Endothelial cell of hepatic sinusoid (primary cell): ENCODE measurements around the gene PRDM12.

Experiments
- in situ Hi-C: cut with HindIII; loops from 2 replicates; pipeline ENCODE4 v1.10.0; 2017; ENCODE audit warnings: low sequenced_read_pairs

Gene PRDM12

DNA sequence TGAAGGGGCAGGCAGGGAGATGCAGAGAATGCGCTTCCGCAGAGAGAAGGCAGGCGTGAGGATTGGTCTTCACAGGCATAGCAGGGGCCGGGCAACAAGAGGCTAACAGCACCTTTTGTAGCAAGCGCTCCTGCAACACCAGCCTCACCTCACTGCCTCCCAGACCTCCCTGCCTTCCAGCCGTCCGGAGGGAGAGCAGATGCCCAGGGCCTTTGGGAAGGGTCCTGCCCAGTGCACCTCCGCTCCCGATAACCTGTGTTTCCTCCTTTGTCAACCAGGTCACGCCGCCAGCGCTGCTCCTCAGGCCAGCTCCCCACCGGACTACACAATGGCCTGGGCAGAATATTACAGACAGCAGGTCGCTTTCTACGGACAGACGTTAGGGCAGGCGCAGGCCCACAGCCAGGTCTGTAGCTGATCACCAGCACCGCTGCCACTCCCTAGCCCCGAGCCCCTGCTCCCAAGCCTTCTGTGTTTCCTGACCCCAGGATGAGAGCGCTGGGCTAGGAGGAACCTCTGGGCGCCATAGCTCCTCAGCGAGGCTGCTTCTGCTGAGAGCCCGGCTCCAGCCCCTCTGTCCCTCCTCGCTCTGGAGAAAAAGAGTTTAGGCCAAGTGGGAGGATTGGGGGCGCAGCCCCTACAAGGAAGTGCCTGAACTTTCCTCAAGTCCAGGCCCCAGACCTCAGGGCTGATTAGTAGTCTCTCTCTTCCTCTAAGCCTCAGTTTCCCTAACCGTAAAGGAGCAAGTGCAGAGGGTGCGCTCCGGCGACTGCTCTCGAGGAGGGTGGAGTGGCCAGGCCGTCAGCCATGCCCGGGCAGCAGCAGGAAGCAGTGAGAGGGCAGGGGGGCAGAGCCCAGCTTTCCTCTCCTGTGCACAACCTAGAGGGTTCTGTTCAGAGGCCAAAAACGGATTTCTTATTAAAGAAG is 28.4 kb upstream of the PRDM12 start:
- in situ Hi-C loops = no loop called here

DNA sequence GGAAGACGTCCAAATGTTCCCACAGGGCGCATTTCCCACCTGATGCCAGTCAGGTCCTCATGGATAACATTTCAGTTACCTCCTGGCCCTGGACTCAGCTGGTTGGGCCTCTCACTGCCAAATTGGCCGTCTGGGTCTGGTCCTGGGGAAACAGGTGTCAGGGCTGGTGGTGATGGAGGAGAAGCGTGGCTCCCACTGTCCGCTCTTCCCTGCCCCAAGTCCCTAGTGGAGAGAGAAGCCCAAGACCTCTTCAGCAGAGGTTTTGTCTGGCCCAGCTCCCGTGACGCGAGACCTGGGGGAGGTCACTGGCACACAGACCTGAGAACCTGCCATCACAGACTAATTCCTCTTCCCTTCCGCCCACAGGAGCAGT is 27.8 kb upstream of the PRDM12 start:
- in situ Hi-C loops = no loop called here

DNA sequence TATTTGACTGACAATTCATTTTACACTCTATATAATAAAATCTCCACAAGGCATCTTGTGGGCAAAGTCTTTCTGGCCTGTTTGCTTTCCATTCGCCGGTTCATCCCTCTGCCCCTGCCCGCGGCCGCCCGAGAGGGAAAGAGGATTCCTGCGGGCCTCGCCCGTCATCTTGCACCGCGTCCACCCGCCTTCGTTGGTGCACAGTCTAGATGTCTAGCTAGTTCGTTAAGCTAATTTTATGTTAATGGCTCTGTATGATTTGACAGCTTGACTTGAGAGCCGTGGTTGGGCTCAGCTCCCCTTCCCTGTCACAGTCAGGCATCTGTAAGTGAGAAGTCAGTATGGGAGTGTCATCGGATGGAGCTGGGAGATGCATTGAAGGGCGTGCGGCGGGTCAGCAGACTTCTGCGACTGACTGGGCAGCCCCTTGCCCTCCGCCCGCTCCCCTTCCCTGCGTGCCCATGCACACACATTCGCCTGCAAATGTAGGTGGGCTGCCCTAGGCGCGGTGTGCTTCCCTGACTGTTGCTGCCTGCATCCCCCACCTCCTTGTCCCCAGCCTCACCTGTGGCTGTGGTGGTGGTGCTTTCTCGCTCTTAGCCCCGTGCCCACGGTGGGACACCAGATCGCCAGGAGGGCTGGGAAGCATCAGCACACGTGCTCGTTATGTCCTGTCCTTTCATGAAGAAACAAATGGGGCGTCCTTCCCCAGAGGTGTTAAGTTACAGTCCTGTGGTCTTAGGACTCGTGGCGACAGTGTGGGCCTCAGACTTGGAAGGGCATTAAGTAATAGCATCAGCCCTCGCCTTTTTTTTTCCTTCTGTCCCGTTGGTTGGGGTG is 25.9 kb upstream of the PRDM12 start:
- in situ Hi-C loops = no loop called here

DNA sequence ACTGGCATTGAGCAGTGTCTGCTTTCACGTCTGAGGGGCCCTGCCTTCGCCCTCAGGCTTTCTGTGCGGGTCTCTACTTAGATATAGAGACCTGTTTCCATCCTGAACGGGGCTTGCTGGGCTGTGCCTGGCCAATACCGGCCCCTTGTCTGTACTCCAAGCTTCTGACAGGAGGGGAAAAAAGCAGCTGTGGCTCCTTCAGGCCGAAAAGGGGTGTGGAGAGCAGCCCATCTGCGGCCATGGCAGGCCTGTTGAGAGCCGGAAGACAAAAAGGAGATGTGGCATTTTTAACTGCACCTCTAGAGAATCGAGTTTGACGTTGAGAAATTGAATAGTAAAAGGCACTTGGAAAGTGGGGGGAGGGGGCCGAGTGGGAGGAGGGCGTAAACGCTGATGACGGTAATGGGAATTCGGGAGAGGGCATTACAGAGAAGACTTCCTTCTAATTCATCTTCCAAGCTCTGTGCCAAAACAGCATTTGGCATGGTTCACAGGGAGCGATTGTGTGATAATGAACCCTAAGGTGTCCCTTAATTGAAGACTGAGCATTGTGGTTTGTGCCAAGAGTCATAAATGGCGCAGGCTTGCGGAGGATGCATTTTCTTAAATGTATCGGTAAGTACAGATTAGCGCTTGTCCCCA is 25.1 kb upstream of the PRDM12 start:
- in situ Hi-C loops = no loop called here

DNA sequence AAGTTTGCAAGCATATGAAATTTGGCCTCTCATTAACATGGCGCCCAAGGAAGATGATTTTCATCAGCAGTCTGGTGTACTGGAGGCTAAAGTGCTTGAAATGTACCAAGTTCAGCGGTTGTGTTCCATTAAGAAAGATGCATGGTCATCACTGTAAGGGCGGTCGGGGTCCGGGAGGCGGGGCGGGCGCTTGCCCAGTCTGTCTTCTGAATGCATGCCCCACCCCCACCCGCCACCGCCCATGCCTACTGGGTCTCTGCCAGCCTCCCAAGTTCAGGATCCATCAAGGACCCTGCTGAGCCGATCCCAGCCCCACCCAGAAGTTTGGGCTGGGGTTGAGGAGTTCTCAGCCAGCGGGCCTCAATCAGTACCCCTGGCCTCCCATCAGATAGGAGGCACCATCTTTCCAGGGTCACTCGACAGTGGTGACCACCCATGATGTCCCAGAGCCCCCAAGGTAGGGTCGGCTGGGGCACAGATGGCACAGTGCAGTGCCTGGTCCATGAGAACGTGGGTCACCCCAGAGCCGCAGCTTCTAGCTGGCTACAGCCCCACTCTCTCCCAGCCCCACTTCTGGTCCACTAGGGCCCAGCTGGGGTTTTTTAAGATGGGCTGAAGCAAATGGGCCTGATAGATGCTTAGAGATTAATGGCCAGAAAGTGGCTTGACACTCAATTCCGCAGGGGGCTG is 24.4 kb upstream of the PRDM12 start:
- in situ Hi-C loops = no loop called here

DNA sequence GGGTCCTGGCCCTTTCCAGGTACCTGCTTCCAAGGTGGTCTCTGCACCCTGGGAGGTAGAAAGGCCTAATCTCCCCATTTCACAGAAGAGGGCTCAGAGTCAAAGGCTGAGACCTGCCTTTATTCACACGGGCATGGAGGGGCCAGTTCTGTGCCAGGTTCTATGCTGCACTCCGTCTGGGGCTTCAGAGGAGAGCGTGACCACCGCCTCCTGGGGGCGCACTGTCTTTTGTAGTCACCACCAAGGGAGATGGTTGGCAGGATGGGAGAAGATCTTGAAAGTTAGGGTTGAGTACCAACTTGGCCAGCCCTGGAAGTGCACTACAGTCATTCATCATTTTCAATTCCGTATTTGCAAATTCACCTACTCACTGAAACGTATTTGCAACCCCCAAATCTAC is 23.7 kb upstream of the PRDM12 start:
- in situ Hi-C loops = no loop called here

DNA sequence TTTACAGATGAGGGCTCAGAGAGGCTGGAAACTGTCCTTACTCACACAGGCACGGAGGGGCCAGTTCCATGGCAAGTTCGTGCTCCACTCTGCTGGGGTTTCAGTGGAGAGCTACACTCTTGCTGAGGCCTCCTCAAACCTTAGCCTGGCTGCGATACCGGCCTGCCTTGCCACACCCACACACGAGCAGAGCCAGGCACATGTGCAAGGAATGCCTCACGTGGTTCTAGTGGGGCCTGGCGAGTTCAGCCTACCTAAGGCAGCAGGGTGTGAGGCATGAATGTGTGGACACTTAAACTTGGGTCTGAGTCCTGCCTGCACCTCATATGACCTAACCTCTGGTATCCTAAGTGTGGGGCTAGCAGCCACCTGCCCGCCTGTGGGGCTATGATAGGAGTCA is 21.5 kb upstream of the PRDM12 start:
- in situ Hi-C loops = no loop called here

DNA sequence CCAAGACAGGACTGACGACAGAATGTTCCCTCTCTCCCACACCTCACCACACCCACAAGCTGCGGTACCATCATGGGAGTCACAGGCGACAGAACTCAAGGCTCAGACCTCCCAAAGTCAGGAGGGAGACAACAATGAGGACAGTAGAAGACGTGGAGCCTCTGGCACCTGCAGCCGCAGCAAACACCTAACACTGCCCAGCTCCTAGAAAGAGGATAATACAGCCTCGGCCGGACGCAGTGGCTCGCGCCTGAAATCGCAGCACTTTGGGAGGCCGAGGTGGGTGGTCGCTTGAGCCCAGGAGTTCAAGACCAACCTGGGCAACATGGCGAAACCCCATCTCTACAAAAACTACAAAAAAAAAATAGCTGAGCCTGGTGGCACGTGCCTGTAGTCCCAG is 13.2 kb upstream of the PRDM12 start:
- in situ Hi-C loops = no loop called here

DNA sequence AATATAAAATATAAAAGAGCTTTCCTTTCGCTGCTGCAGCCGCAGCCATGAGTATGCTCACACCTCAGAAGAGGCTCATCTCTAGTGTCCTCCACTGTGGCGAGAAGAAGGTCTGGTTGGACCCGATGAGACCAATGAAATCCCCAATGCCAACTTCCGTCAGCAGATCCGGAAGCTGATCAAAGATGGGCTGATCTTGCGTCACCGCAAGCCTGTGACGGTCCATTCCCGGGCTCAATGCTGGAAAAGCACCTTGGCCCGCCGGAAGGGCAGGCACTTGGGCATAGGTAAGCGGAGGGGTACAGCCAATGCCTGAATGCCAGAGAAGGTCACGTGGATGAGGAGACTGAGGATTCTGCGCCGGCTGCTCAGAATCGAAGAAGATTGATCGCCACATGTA is 12.6 kb upstream of the PRDM12 start:
- in situ Hi-C loops = no loop called here

DNA sequence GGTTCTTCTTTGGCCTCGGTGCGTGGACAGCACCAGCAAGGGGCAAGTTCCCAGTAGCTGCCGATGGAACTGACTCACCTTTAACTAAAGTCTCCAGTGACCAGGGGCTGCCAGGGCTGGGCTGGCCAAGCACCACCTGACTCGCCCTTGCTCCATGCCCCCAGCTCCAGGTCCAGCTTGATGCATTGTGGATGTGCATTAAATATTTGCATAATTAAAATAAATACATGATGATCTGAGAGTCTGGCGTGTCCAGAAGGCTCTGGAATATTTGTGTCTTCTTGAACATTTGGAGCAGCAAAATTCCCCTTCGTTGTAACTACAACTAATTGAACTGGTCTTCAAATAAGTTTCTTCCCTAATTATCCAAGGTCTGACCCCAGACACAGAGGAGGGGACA is 9.5 kb upstream of the PRDM12 start:
- in situ Hi-C loops = no loop called here

DNA sequence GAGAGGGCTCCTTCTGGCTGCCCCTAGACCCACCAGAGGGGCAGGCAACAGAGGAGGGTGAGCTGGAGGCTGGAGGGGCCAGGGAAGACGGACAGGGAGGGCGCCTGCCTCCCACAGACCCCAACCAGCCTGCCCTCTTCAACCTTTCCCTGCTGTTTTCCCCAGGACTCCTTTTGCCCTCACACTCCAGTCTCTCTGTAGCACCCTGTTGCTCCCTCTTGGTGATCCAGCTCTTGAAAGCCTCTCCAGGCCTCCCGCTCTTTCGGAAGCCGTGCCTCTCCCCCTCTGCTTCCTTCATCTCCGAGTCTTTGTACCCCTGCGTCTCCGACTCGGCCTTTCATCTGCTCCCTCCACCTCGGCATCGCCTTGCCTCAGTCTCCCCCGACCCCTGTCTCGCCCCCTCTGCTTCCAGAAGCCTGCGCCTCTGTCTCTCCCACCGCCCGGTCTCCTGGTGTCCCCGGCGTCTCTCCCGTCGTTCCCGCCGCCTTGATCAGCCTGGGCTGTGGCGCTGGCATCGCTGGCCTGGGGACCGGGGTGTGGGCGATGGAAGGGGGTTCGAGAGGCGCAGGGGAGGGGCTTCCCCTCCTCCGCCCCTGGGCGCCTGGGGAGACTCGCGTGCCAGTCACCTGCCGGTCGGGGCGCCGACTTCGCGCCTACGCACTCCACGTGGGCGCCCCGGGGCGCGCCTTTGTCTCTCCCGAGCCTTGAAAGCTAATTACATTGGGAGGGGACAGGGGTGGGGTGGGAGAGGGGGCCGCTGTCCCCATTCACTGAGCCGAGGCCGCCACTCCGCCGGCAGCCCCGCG is 5.3 kb upstream of the PRDM12 start:
- in situ Hi-C loops = no loop called here

DNA sequence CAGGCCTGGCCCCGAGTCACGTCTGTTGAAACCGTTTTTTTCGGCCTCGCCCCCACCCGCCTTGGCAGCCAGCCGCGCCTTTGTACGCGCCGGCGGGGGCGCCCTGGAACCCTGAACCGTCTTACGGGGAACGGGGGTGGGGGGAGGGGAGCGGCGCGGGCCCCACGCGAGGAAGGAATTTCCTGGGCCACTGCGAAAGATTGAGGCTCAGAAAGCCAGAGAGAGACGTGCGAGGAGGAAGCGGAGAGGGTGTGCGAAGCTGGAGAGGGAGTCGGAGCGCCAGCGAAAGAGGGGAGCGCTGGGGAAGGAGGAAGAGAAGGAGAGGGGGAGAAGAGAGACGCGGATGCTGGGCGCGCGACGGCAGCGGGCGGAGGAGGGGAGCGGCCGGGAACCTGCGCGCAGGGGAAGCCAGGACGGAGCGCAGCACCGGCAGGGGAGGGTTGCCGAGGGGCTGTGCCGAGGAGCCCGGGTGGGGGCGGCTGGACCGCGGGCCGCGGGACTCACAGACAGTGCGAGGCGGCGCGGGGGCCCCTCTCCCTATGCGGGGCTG is 4.6 kb upstream of the PRDM12 start:
- in situ Hi-C loops = no loop called here

DNA sequence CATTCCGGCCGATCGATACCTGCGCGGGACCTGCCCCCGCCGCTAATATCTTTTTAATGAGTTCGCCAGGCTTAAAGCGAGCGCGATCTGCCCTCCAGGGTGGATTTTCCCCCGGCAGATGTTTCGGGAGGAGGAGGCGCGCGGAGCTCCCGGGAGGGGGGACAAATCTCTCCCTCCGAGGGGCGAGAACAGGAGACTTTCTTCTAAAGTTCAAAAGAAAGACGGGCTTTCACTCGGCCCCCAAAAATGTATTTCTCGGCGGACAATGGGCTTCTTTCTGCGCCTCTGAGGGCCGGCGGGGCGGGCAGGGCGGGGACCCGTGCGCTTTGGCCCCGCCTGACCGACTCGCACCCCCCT is 4.1 kb upstream of the PRDM12 start:
- in situ Hi-C loops = no loop called here

DNA sequence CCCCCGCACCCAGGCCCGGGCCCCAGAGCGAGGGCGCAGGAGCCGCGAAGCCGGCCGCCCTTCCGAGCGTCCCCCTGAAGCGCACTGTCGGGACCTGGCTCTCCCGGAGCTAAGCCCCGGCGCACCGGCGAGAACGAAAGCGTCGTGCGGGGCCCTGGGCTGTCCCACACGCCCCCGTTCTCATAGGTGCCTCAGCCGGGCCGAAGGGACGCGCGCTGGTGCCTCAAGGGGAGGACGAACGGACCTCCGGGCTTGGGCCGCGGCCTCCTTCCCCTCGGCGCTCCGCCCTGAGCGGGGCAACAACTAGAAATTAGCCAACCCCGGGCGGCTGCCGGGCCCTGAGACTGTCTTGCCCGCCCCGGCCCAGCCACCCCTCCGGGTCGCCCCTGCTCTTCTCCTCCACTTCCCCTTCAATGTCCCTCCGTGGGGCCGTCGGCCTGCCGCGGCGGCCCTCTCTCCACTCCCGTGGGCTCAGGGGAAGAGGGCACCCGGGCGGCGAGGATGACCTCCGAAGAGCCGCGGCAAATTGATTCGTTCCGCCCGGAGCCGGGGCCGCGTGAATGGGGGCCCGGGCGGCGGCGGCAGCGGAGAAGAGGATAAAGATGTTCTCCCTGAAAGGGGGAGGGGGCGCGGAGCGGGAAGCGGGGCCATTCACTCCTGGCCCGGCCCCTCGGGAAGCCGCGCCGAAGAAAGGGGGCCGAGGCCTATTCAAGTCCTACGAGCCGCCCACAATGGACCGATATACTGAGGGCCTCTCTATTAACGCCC is 3.5 kb upstream of the PRDM12 start:
- in situ Hi-C loops = no loop called here

DNA sequence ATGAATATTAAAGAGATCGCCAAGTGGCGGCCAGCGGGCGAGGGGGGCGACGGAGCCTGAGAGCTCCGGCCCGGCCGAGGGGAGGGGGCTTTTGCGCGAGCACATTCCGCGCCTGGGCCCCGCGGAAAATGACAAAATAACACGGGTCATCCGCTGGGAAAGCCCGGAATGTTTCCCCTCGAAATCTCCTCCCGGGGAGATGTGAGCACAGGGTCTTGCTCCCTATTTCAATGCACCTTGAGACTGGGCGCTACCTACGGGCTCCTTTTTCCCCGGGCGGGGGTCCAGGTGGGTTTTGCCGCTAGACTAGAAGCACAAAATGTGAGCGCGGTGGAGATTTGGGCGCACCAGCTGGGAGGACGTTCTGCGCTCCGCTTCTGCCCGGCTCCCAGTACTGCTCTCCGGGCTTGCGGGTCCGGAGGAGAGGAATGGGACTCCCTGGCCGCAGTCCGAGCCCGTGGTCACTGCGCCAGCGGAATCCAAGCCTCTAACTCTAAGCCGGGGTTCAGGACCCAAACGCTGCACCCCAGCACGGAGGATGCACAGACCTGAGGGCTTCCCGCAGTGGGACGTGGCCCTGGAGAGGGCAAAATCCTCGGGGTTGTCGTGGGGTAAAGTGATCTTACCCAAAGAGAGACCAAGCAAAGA is 2.8 kb upstream of the PRDM12 start:
- in situ Hi-C loops = no loop called here

DNA sequence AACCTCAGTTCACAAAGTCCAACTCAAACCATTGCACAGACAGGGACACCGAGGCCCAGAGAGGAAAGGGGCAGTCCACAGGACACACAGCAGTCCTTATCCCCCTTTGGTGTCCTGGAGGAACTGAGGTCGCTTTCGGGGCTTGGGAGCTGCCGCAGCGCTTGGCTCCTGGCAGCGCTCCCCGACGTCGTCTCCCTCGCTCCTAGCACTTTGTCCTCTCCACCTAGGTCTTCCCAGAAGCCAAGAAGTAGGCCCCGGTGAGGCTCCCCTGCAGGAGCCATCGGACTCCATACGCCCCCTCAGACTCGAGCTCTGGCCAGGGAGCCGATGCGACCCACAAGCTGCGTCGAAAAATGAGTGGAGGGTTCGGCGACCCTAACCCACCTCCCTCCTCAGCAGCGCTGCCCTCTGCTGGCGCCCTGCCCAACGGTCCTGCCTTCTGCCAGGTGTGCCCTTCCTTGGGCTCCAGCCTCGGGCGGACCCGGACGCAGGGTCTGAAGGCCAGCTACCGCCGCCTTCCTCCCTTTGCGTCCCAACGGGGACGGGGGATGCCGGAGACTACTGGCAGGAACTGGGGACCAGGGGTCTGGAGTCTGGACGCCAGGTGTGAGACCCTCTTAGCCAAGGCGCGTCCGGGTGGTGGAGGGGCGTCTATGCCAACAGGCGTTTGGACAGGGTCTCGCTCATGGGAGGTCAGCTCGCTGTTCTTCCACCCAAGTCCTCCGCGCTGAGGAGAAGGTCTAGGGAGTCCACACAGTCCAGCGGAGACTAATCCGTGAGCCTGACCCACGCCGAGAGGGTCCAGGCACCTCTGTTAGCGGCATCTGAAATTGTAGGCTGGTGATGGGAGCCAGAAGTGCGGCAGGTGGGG is 2.1 kb upstream of the PRDM12 start:
- in situ Hi-C loops = no loop called here

DNA sequence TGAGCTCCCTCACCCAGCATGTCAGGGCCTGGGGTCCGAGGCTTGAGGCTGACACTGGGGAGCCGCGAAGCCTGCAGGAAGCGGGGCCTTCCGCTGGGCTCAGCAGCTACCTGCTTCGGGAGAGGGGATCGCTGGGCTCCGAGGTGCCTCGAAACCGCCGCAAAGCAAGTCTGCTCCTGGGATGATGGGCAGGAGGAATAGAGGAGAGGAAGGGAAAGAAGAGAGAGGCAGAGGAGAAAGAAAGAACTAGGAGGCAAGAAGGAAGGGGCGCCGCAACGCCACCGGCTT is 1.5 kb upstream of the PRDM12 start:
- in situ Hi-C loops = no loop called here
